GM12865 (cell line): ENCODE measurements around the gene NAV1.

Source experiments
- DNase-seq: peaks from one replicate; pipeline ENCODE4 v3.0.0; 2010; ENCODE audit warnings: low read depth
- H3K4me3 ChIP-seq: 2 replicates; pipeline ENCODE4 v1.5.1; 2011; ENCODE audit warnings: mild to moderate bottlenecking, low read depth, low read length, control low read depth
- CTCF ChIP-seq: IDR thresholded peaks from 2 replicates; pipeline ENCODE4 v1.5.1; 2011; ENCODE audit warnings: low read length, control low read depth, low read depth, inconsistent platforms; ENCODE audit not compliant: insufficient read depth; ENCODE audit errors: missing control alignments

The NAV1 gene

GRCh38 chr1:201584471-201585092 lies 45.7 kb downstream of the NAV1 start:
- no peak for TF ChIP-seq CTCF
- no peak overlapping the region for H3K4me3 ChIP-seq
- no peak for DNase-seq

GRCh38 chr1:201585093-201585483 lies 46.2 kb downstream of the NAV1 start:
- H3K4me3 ChIP-seq: no peak overlapping the region
- no peak for TF ChIP-seq CTCF
- DNase-seq: no peak

GRCh38 chr1:201585901-201586300 lies 47.0 kb downstream of the NAV1 start:
- DNase-seq: no peak
- H3K4me3 ChIP-seq: no peak overlapping the region
- TF ChIP-seq CTCF: no peak

- TF ChIP-seq CTCF: no peak
- H3K4me3 ChIP-seq: no peak overlapping the region
- no peak for DNase-seq
These were observed 47.9 kb downstream of the NAV1 start for GRCh38 chr1:201586806-201587205.

GRCh38 chr1:201587729-201588128 lies 48.8 kb downstream of the NAV1 start:
- no peak overlapping the region for H3K4me3 ChIP-seq
- no peak for DNase-seq
- no peak for TF ChIP-seq CTCF
